WTC11 (cell line): Measurements from ENCODE around the gene CORO1C. TPM values are rescaled to one million over a fixed set of nuclear protein-coding genes. Genes with fewer than 3 reads are reported as not detected.

ENCODE experiments used
- ATAC-seq: fragments of 200-7000 bp; cut with Tn5 transposase; 2 replicates; pipeline ENCODE4 v1.10.0; 2021; ENCODE audit warnings: mild to moderate bottlenecking, moderate library complexity
- CTCF ChIA-PET: fragments of 300-600 bp; sonication (Branson Sonifier 250); formaldehyde crosslinking; loops from one replicate; lab custom pipeline; 2021; ENCODE audit warnings: antibody characterized with exemption; lab: Charles Lee
- POLR2A ChIA-PET: fragments of 350-600 bp; sonication (Branson Sonifier 250); formaldehyde crosslinking; loops from one replicate; lab custom pipeline; 2021; ENCODE audit warnings: antibody characterized with exemption; lab: Charles Lee
- DNase-seq: peaks from one replicate; pipeline ENCODE4 v3.0.0; 2021; ENCODE audit warnings: low spot score
- H3K27ac Mint-ChIP-seq: 2 replicates; pipeline ENCODE4 v1.8.0; 2021; ENCODE audit warnings: mixed read lengths
- H3K27me3 Mint-ChIP-seq: 2 replicates; pipeline ENCODE4 v1.8.0; 2021; ENCODE audit warnings: low read depth, mild to moderate bottlenecking, moderate library complexity, mixed read lengths
- H3K36me3 Mint-ChIP-seq: 2 replicates; pipeline ENCODE4 v1.8.0; 2021; ENCODE audit warnings: mixed read lengths
- H3K4me1 Mint-ChIP-seq: 2 replicates; pipeline ENCODE4 v1.8.0; 2022; ENCODE audit warnings: mixed read lengths
- H3K4me3 Mint-ChIP-seq: 2 replicates; pipeline ENCODE4 v1.8.0; 2021; ENCODE audit warnings: mild to moderate bottlenecking, moderate library complexity, mixed read lengths
- H3K9me3 Mint-ChIP-seq: 2 replicates; pipeline ENCODE4 v1.8.0; 2021; ENCODE audit warnings: mixed read lengths
- ARID4B ChIP-seq: sonication (generic); formaldehyde crosslinking; IDR thresholded peaks from 2 replicates; pipeline ENCODE4 v1.8.0; 2023; ENCODE audit warnings: missing genetic modification reagents, mild to moderate bottlenecking, borderline replicate concordance
- CBFB ChIP-seq: sonication (generic); formaldehyde crosslinking; IDR thresholded peaks from 2 replicates; pipeline ENCODE4 v1.8.1; 2022; ENCODE audit warnings: mild to moderate bottlenecking, low read depth, missing genetic modification reagents
- CDX4 ChIP-seq: fragments of 250-450 bp; sonication (Bioruptor Pico); IDR thresholded peaks from 2 replicates; pipeline ENCODE4 v1.9.0; 2021; ENCODE audit warnings: moderate library complexity, mild to moderate bottlenecking, inconsistent platforms, borderline replicate concordance
- CREB1 ChIP-seq: sonication (generic); formaldehyde crosslinking; IDR thresholded peaks from 2 replicates; pipeline ENCODE4 v1.8.0; 2023; ENCODE audit warnings: mild to moderate bottlenecking, missing genetic modification reagents
- ELF4 ChIP-seq: sonication (generic); formaldehyde crosslinking; IDR thresholded peaks from 2 replicates; pipeline ENCODE4 v1.8.1; 2022; ENCODE audit warnings: low read depth, mild to moderate bottlenecking, moderate library complexity, missing genetic modification reagents
- EMX1 ChIP-seq: fragments of 250-450 bp; sonication (Bioruptor Pico); IDR thresholded peaks from 2 replicates; pipeline ENCODE4 v1.8.0; 2021; ENCODE audit warnings: mild to moderate bottlenecking
- ETV6 ChIP-seq: sonication (generic); formaldehyde crosslinking; IDR thresholded peaks from 2 replicates; pipeline ENCODE4 v1.8.1; 2022; ENCODE audit warnings: mild to moderate bottlenecking, missing genetic modification reagents
- FOXK1 ChIP-seq: sonication (generic); formaldehyde crosslinking; IDR thresholded peaks from 2 replicates; pipeline ENCODE4 v1.8.0; 2022; ENCODE audit warnings: mild to moderate bottlenecking, moderate library complexity, missing genetic modification reagents
- GABPB1 ChIP-seq: sonication (generic); formaldehyde crosslinking; IDR thresholded peaks from 2 replicates; pipeline ENCODE4 v1.8.1; 2023; ENCODE audit warnings: mild to moderate bottlenecking, missing genetic modification reagents
- NFE2L1 ChIP-seq: sonication (generic); formaldehyde crosslinking; IDR thresholded peaks from 2 replicates; pipeline ENCODE4 v1.8.1; 2023; ENCODE audit warnings: missing genetic modification reagents
- NFYB ChIP-seq: sonication (generic); formaldehyde crosslinking; conservative IDR thresholded peaks from 2 replicates; pipeline ENCODE4 v1.8.0; 2022; ENCODE audit warnings: low read depth, missing genetic modification reagents
- NR2C2 ChIP-seq: sonication (generic); formaldehyde crosslinking; IDR thresholded peaks from 2 replicates; pipeline ENCODE4 v1.8.0; 2022; ENCODE audit warnings: mild to moderate bottlenecking, missing genetic modification reagents
- RORB ChIP-seq: fragments of 250-450 bp; sonication (Bioruptor Pico); IDR thresholded peaks from 2 replicates; pipeline ENCODE4 v1.9.0; 2021; ENCODE audit warnings: mild to moderate bottlenecking
- SMAD3 ChIP-seq: sonication (generic); formaldehyde crosslinking; IDR thresholded peaks from 2 replicates; pipeline ENCODE4 v1.8.0; 2022; ENCODE audit warnings: missing genetic modification reagents, mild to moderate bottlenecking, borderline replicate concordance
- SMAD4 ChIP-seq: sonication (generic); formaldehyde crosslinking; IDR thresholded peaks from 2 replicates; pipeline ENCODE4 v1.8.0; 2022; ENCODE audit warnings: mild to moderate bottlenecking, missing genetic modification reagents
- SP1 ChIP-seq: sonication (generic); formaldehyde crosslinking; conservative IDR thresholded peaks from 2 replicates; pipeline ENCODE4 v1.8.1; 2022; ENCODE audit warnings: missing genetic modification reagents
- TP53 ChIP-seq: sonication (generic); formaldehyde crosslinking; IDR thresholded peaks from 2 replicates; pipeline ENCODE4 v1.8.1; 2023; ENCODE audit warnings: mild to moderate bottlenecking, missing genetic modification reagents
- ZNF263 ChIP-seq: sonication (generic); formaldehyde crosslinking; IDR thresholded peaks from 2 replicates; pipeline ENCODE4 v1.8.1; 2022; ENCODE audit warnings: low read depth, mild to moderate bottlenecking, moderate library complexity, missing genetic modification reagents
- ZNF317 ChIP-seq: sonication (generic); formaldehyde crosslinking; IDR thresholded peaks from 2 replicates; pipeline ENCODE4 v1.8.1; 2023; ENCODE audit warnings: low read depth, mild to moderate bottlenecking, moderate library complexity, missing genetic modification reagents, borderline replicate concordance
- ZNF416 ChIP-seq: fragments of 250-450 bp; sonication (Bioruptor Pico); IDR thresholded peaks from 2 replicates; pipeline ENCODE4 v1.9.0; 2021; ENCODE audit warnings: mild to moderate bottlenecking, inconsistent platforms
- ZNF423 ChIP-seq: fragments of 250-450 bp; sonication (Bioruptor Pico); IDR thresholded peaks from 2 replicates; pipeline ENCODE4 v2.1.2; 2022; ENCODE audit warnings: mild to moderate bottlenecking, moderate library complexity
- total RNA-seq: library from RNA; stranded (reverse); gene quantifications from 3 replicates; pipeline ENCODE4 v1.2.3, GENCODE V29; 2021
- TF ChIP-seq, protein P1 (sequence below): sonication (generic); formaldehyde crosslinking; conservative IDR thresholded peaks from 2 replicates; pipeline ENCODE4 v1.8.1; 2022; ENCODE audit warnings: mild to moderate bottlenecking, missing genetic modification reagents
- TF ChIP-seq, protein P2 (sequence below): sonication (generic); formaldehyde crosslinking; IDR thresholded peaks from 2 replicates; pipeline ENCODE4 v1.8.0; 2022; ENCODE audit warnings: mild to moderate bottlenecking, missing genetic modification reagents

The CORO1C gene
- total RNA-seq, 1 experiment from 2014 or later: 113 TPM

DNA sequence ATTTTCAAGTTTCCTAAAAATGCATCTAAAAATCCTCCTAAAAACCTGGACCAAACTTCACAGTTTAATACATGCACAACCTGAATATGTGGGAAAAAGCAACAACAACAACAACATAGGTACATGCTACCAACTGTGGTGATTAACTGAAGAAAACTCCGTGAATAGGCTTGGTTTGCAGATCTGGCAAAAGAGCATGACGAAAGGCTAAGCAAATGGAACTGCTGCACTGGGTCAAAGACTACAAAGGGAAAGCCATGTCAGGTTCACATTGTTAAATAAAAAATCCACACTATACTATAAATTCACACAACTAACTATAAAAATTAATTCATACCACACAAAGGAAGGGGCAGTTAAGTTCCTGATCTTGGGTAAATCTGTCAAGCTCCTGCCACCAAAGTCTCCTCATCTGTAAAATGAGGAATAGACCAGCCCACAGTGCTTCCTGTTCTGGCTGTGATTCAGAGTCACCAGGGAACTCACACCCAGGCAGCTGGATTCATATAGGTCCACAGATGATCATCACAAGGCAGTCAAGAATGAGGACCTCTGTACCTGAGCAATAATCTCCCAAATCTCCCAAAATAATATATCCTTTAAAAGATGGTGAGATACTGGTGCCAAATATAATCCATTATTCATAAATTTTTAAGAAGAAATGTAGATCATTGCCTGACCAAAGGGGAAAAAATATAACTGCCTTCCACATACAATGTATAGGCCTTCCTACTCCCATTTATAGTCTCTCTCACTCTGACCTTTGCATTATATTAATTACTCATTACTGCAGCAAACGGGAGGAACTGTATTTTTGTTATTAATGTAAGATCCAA, 7.0 kb downstream of the CORO1C start (continued):
- TF ChIP-seq, protein P1, sequence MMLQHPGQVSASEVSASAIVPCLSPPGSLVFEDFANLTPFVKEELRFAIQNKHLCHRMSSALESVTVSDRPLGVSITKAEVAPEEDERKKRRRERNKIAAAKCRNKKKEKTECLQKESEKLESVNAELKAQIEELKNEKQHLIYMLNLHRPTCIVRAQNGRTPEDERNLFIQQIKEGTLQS (CRISPR knock-in tag): no peak
- TF ChIP-seq CDX4 (CRISPR knock-in tag) (no peak), NFYB (CRISPR knock-in tag) (no peak), FOXK1 (CRISPR knock-in tag) (no peak), ELF4 (CRISPR knock-in tag) (no peak), RORB (CRISPR knock-in tag) (no peak), CBFB (CRISPR knock-in tag) (no peak)
- TF ChIP-seq, all 79 proteins: peak for 0

- ChIA-PET CTCF (no interaction called here), POLR2A (interaction anchor here (1.3 kb wide), 1 partner anchor 7 kb away, joined by 6 read pairs; no protein-coding TSS in a partner anchor)
These were observed 8.1 kb downstream of the CORO1C start for GRCh38 chr12:108722992-108723766.

DNA sequence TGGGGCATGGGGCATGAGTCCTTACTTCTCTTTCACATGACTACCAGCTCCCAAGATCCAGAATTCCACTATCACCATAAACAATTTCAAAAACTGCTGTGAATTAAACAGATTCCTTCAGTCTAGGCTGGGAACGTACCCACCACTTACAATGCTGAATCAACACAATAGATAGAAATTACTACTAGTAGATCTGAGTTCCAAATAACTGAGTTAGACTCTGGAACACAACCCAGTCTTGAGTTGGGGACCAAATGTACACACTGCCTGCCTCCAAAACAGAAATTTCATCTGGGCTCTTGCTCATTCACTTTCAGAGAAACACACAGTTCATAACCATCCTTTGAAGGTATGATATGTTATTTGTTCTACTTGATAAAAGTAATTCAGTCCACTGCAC, 8.9 kb downstream of the CORO1C start:
- Mint-ChIP-seq H3K36me3 (no peaks in the 10 kb centered on the region), H3K27ac (peak overlapping the region; percentile 80), H3K27me3 (no peaks in the 10 kb centered on the region), H3K4me3 (no peak overlapping the region), H3K4me1 (peaks cover 60% of the 10 kb centered on the region), H3K9me3 (no peaks in the 10 kb centered on the region)
- CTCF ChIA-PET: no interaction called here
- POLR2A ChIA-PET: interaction anchor here (1.3 kb wide), 1 partner anchor 8 kb away, joined by 6 read pairs; no protein-coding TSS in a partner anchor
- DNase-seq (no peak), ATAC-seq (no peak)
- TF ChIP-seq TP53 (CRISPR knock-in tag): no peak
- no peak for TF ChIP-seq ZNF423 (CRISPR knock-in tag)
- TF ChIP-seq SMAD4 (CRISPR knock-in tag): no peak
- TF ChIP-seq ZNF416: no peak
- no peak for TF ChIP-seq NR2C2
- TF ChIP-seq ZNF263 (CRISPR knock-in tag): no peak
- TF ChIP-seq, all 79 proteins: peak for 0

More at GRCh38 chr12:108722992-108723766, 8.1 kb downstream of the CORO1C start:
- Mint-ChIP-seq H3K27me3 (no peaks in the 10 kb centered on the region), H3K36me3 (no peaks in the 10 kb centered on the region), H3K27ac (peak overlapping the region; percentile 91), H3K4me3 (no peak overlapping the region), H3K4me1 (peaks cover 65% of the 10 kb centered on the region), H3K9me3 (no peaks in the 10 kb centered on the region)
- TF ChIP-seq, protein P2, sequence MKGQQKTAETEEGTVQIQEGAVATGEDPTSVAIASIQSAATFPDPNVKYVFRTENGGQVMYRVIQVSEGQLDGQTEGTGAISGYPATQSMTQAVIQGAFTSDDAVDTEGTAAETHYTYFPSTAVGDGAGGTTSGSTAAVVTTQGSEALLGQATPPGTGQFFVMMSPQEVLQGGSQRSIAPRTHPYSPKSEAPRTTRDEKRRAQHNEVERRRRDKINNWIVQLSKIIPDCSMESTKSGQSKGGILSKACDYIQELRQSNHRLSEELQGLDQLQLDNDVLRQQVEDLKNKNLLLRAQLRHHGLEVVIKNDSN (CRISPR knock-in tag): 0 out of 2 replicates have a peak, but pooled peaks have one; percentile 28
- TF ChIP-seq NFE2L1 (CRISPR knock-in tag): no peak
- ATAC-seq: no peak
- no peak for DNase-seq

GRCh38 chr12:108721824-108722223, 9.5 kb downstream of the CORO1C start:
- no peak for DNase-seq
- TF ChIP-seq ETV6 (CRISPR knock-in tag) (no peak), ZNF423 (CRISPR knock-in tag) (no peak), ZNF317 (CRISPR knock-in tag) (no peak), GABPB1 (no peak), EMX1 (CRISPR knock-in tag) (no peak), SP1 (CRISPR knock-in tag) (no peak), SMAD4 (CRISPR knock-in tag) (no peak), SMAD3 (no peak), CREB1 (CRISPR knock-in tag) (no peak), ARID4B (CRISPR knock-in tag) (no peak), NR2C2 (no peak)

More at GRCh38 chr12:108721824-108722223, 9.5 kb downstream of the CORO1C start:
- no peaks in the 10 kb centered on the region for H3K27me3 Mint-ChIP-seq
- H3K9me3 Mint-ChIP-seq: no peaks in the 10 kb centered on the region
- POLR2A ChIA-PET: interaction anchor here (1.3 kb wide), 1 partner anchor 9 kb away, joined by 6 read pairs; no protein-coding TSS in a partner anchor
- CTCF ChIA-PET: interaction anchor here (1.0 kb wide), 1 partner anchor 58 kb away, joined by 3 read pairs; no protein-coding TSS in a partner anchor
- H3K4me1 Mint-ChIP-seq: peaks cover 63% of the 10 kb centered on the region
- H3K36me3 Mint-ChIP-seq: 0 out of 2 replicates have a peak, but pooled peaks cover 1% of the 10 kb centered on the region
- H3K4me3 Mint-ChIP-seq: no peak overlapping the region
- no peak overlapping the region; the same call in 1 of the 2 replicates for H3K27ac Mint-ChIP-seq
- ATAC-seq: no peak
